ENCODE results near the gene KDM4B.
"Not testable (repeated sequence)": the region's sequence is repeated elsewhere in the genome, so short reads cannot be mapped to it uniquely, and the experiment has no call there.

Gene KDM4B

GRCh38 chr19:5177745-5178450 lies 209.0 kb downstream of the KDM4B start:
- DNase-seq (ENCODE audit: low read depth) = no peak

DNA sequence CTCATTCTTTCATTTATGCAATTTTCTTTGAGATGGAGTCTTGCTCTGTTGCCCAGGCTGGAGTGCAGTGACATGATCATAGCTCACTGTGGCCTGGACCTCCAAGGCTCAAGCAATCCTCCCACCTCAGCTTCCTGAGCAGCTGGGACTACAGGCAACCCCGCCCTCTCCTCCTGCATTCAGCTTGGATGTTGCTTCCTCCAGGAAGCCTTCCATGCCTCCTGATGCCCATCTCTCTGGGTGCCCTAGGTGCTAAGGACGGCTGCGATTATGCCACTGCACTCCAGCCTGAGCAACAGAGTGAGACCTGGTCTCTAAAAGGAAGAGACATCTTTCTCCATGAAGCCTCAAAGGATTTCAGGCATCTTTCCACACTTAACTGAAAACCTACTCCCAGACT lies 209.9 kb downstream of the KDM4B start:
- no peak for DNase-seq (ENCODE audit: low read depth)

GRCh38 chr19:5179256-5179655 lies 210.3 kb downstream of the KDM4B start:
- DNase-seq (ENCODE audit: low read depth) = no peak

DNA sequence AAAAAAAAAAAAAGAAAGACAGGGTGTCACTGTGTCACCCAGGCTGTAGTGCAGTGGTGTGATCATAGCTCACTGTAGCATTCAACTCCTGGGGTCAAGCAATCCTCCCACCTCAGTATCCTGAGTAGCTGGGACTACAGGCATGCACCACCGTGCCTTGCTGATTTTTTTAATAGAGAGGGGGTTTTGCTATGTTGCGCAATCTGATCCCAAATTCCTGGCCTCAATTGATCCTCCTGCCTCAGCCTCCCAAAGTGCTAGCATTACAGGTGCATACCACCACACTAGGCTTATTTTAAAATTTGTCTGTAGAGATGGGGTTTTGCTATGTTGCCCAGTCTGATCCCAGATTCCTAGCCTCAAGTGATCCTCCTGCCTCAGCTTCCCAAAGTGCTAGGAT lies 212.4 kb downstream of the KDM4B start:
- DNase-seq (ENCODE audit: low read depth) = no peak

DNA sequence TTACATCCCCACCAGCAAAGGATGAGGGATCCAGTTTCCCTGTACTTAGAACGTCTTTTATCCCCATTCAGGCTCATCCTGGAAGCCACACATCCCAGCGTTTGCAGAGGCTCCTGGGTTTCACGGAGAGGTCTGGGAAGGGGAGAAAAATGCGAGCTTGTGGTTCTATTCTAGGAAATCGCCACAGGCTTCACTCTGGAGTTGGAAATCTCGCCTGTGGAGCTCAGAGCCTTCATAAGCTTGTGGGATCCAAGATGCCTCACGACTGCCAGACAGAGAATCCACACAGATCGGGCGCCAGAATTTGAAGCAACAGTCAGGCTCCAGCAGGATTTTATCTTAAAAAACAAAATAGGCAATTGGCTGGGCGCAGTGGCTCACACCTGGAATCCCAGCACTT lies 213.8 kb downstream of the KDM4B start:
- DNase-seq (ENCODE audit: low read depth) = no peak

GRCh38 chr19:5183616-5184015 lies 214.7 kb downstream of the KDM4B start:
- DNase-seq (ENCODE audit: low read depth) = no peak

GRCh38 chr19:5184930-5185329 lies 216.0 kb downstream of the KDM4B start:
- no peak for DNase-seq (ENCODE audit: low read depth)

DNA sequence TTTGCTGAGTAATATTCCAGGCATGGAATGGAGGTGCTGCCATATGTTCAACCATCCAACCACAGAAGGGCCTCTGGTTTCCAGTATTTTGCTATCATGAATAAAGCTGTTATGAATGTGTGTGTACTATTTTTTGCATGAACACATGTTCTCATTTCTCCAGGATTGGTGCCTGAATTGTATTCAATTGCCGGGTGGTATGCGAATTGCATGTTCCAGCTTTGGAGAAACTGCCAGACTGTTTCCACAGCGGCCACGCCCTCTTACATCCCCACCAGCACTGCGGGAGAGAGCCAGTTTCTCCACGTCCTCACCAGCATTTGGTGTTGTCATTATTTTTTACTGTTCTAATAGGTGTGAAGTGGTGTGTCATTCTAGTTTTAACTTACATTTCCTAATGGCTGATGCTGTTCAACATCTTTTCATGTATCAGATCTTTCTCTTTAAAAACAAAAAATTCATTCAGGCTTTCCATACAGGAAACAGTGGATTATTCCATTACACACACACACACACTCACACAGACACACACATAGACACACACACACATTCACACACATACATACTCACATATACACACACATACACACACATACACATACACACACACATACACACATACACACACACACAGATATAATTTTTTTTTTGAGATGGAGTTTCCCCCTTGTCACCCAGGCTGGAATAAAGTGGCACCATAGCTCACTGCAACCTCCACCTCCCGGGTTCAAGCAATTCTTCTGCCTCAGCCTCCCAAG lies 217.6 kb downstream of the KDM4B start:
- DNase-seq (ENCODE audit: low read depth) = peak; percentile 42

GRCh38 chr19:5188548-5189317 lies 219.8 kb downstream of the KDM4B start:
- no peak for DNase-seq (ENCODE audit: low read depth)

- DNase-seq (ENCODE audit: low read depth) = no peak
These were observed 220.3 kb downstream of the KDM4B start for GRCh38 chr19:5189318-5189607.

DNA sequence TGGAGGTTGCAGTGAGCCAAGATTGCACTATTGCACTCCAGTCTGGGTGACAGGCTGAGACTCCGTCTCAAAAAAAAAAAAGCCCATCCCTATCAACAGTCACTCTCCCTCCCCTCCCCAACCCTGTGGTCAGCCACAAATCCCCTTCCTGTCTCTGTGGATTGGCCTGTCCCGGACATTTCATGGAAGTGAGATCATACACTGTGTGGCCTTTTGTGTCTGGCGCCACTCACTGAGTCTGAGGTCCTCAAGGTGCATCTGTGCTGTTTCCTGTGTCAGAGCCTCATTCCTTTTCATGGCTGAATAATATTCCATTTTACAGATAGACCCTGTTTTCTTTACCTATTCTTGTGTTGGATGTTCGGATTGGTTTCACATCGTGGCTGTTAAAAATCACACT lies 222.2 kb downstream of the KDM4B start:
- DNase-seq (ENCODE audit: low read depth) = no peak

DNA sequence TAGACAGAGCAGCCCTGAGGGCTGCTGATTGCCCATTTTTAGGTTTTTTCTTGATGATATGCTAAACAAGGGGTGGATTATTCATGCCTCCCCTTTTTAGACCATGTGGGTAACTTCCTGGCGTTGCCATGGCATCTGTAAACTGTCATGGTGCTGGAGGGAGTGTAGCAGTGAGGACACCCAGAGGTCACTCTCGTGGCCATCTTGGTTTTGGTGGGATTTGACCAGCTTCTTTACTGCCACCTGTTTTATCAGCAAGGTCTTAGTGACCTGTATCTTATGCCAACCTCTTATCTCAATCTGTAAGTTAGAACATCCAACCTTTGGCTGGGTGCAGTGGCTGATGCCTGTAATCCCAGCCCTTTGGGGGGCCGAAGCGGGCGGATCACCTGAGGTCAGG lies 223.7 kb downstream of the KDM4B start:
- no peak for DNase-seq (ENCODE audit: low read depth)

GRCh38 chr19:5193192-5193591 lies 224.3 kb downstream of the KDM4B start:
- no peak for DNase-seq (ENCODE audit: low read depth)

- DNase-seq (ENCODE audit: low read depth) = no peak
These were observed 225.7 kb downstream of the KDM4B start for GRCh38 chr19:5194641-5195040.

DNA sequence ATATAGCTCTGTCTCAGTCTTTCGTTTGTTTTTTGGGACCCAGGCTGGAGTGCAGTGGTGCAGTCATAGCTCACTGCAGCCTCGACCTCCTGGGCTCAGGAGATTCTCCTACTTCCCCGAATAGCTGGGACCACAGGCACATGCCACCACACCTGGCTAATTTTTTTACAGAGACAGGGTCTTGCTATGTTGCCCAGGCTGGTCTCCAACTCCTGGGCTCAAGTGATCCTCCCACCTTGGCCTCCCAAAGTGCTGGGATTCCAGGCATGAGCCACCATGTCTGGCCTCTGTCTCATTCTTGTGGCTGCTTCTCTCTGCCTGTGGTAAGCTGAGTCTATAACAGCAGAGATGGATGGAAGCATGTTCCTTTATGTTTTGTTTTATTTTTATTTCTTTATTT lies 226.7 kb downstream of the KDM4B start:
- not testable (repeated sequence) for DNase-seq (ENCODE audit: low read depth)

GRCh38 chr19:5196832-5197231 lies 227.9 kb downstream of the KDM4B start:
- no peak for DNase-seq (ENCODE audit: low read depth)

DNA sequence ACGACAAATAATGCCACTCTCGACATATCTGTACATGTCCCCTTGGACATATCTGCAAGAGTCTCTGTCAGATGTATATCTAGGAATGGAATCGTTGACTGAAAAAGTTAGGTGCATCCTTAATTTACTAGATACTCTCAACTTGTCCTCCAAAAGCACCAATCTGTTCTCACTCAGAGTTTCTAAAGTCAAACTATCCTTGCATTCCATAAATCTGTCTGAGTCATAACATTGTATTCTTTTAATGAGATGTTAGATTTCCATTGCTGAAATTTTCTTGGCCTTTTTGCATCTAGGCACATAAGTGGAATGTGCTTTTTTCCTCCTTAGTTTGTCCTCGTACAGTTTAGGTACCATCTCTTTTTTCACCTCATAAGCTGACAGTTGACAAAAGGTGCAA lies 231.9 kb downstream of the KDM4B start:
- DNase-seq (ENCODE audit: low read depth) = no peak

GRCh38 chr19:5202553-5202952 lies 233.6 kb downstream of the KDM4B start:
- no peak for DNase-seq (ENCODE audit: low read depth)
